WTC11 (cell line): Measurements from ENCODE around the gene SMIM44. TPM values are rescaled to one million over a fixed set of nuclear protein-coding genes. Genes with fewer than 3 reads are reported as not detected.
A peak's percentile ranks its signal among the peaks of the same experiment; 100 is the strongest.

Source experiments
- ATAC-seq: fragments of 200-7000 bp; cut with Tn5 transposase; 2 replicates; pipeline ENCODE4 v1.10.0; 2021; ENCODE audit warnings: mild to moderate bottlenecking, moderate library complexity
- CTCF ChIA-PET: fragments of 300-600 bp; sonication (Branson Sonifier 250); formaldehyde crosslinking; loops from one replicate; lab custom pipeline; 2021; ENCODE audit warnings: antibody characterized with exemption; lab: Charles Lee
- POLR2A ChIA-PET: fragments of 350-600 bp; sonication (Branson Sonifier 250); formaldehyde crosslinking; loops from one replicate; lab custom pipeline; 2021; ENCODE audit warnings: antibody characterized with exemption; lab: Charles Lee
- DNase-seq: peaks from one replicate; pipeline ENCODE4 v3.0.0; 2021; ENCODE audit warnings: low spot score
- H3K27ac Mint-ChIP-seq: 2 replicates; pipeline ENCODE4 v1.8.0; 2021; ENCODE audit warnings: mixed read lengths
- H3K27me3 Mint-ChIP-seq: 2 replicates; pipeline ENCODE4 v1.8.0; 2021; ENCODE audit warnings: low read depth, mild to moderate bottlenecking, moderate library complexity, mixed read lengths
- H3K36me3 Mint-ChIP-seq: 2 replicates; pipeline ENCODE4 v1.8.0; 2021; ENCODE audit warnings: mixed read lengths
- H3K4me1 Mint-ChIP-seq: 2 replicates; pipeline ENCODE4 v1.8.0; 2022; ENCODE audit warnings: mixed read lengths
- H3K4me3 Mint-ChIP-seq: 2 replicates; pipeline ENCODE4 v1.8.0; 2021; ENCODE audit warnings: mild to moderate bottlenecking, moderate library complexity, mixed read lengths
- H3K9me3 Mint-ChIP-seq: 2 replicates; pipeline ENCODE4 v1.8.0; 2021; ENCODE audit warnings: mixed read lengths
- ARID4B ChIP-seq: sonication (generic); formaldehyde crosslinking; IDR thresholded peaks from 2 replicates; pipeline ENCODE4 v1.8.0; 2023; ENCODE audit warnings: missing genetic modification reagents, mild to moderate bottlenecking, borderline replicate concordance
- ATF1 ChIP-seq: sonication (generic); formaldehyde crosslinking; IDR thresholded peaks from 2 replicates; pipeline ENCODE4 v1.8.1; 2023; ENCODE audit warnings: mild to moderate bottlenecking, moderate library complexity, missing genetic modification reagents
- ATF2 ChIP-seq: sonication (generic); formaldehyde crosslinking; IDR thresholded peaks from 2 replicates; pipeline ENCODE4 v1.8.1; 2022; ENCODE audit warnings: low read depth, missing genetic modification reagents, borderline replicate concordance
- CREB1 ChIP-seq: sonication (generic); formaldehyde crosslinking; IDR thresholded peaks from 2 replicates; pipeline ENCODE4 v1.8.0; 2023; ENCODE audit warnings: mild to moderate bottlenecking, missing genetic modification reagents
- EMX1 ChIP-seq: fragments of 250-450 bp; sonication (Bioruptor Pico); IDR thresholded peaks from 2 replicates; pipeline ENCODE4 v1.8.0; 2021; ENCODE audit warnings: mild to moderate bottlenecking
- ERG ChIP-seq: fragments of 250-450 bp; sonication (Bioruptor Pico); IDR thresholded peaks from 2 replicates; pipeline ENCODE4 v1.8.0; 2021; ENCODE audit warnings: mild to moderate bottlenecking
- ETV6 ChIP-seq: sonication (generic); formaldehyde crosslinking; IDR thresholded peaks from 2 replicates; pipeline ENCODE4 v1.8.1; 2022; ENCODE audit warnings: mild to moderate bottlenecking, missing genetic modification reagents
- FOXJ3 ChIP-seq: sonication (generic); formaldehyde crosslinking; IDR thresholded peaks from 2 replicates; pipeline ENCODE4 v1.9.0; 2021; ENCODE audit warnings: missing genetic modification reagents, mild to moderate bottlenecking, borderline replicate concordance
- GRHL2 ChIP-seq: fragments of 250-450 bp; sonication (Bioruptor Pico); IDR thresholded peaks from 2 replicates; pipeline ENCODE4 v1.8.0; 2022; ENCODE audit warnings: mild to moderate bottlenecking, moderate library complexity; ENCODE audit not compliant: insufficient replicate concordance, severe bottlenecking
- IRF2 ChIP-seq: sonication (generic); formaldehyde crosslinking; IDR thresholded peaks from 2 replicates; pipeline ENCODE4 v1.8.0; 2022; ENCODE audit warnings: low read depth, missing genetic modification reagents, borderline replicate concordance
- JUN ChIP-seq: sonication (generic); formaldehyde crosslinking; IDR thresholded peaks from 2 replicates; pipeline ENCODE4 v1.8.0; 2023; ENCODE audit warnings: mild to moderate bottlenecking, missing genetic modification reagents
- MXD4 ChIP-seq: fragments of 250-450 bp; sonication (Bioruptor Pico); IDR thresholded peaks from 2 replicates; pipeline ENCODE4 v1.8.0; 2021; ENCODE audit warnings: mild to moderate bottlenecking, moderate library complexity, borderline replicate concordance
- NFATC4 ChIP-seq: fragments of 250-450 bp; sonication (Bioruptor Pico); IDR thresholded peaks from 2 replicates; pipeline ENCODE4 v1.9.0; 2021; ENCODE audit warnings: mild to moderate bottlenecking
- NR2C2 ChIP-seq: sonication (generic); formaldehyde crosslinking; IDR thresholded peaks from 2 replicates; pipeline ENCODE4 v1.8.0; 2022; ENCODE audit warnings: mild to moderate bottlenecking, missing genetic modification reagents
- PREB ChIP-seq: sonication (generic); formaldehyde crosslinking; IDR thresholded peaks from 2 replicates; pipeline ENCODE4 v1.8.1; 2022; ENCODE audit warnings: mild to moderate bottlenecking, missing genetic modification reagents, moderate library complexity, borderline replicate concordance
- RELA ChIP-seq: sonication (generic); formaldehyde crosslinking; IDR thresholded peaks from 2 replicates; pipeline ENCODE4 v1.8.1; 2022; ENCODE audit warnings: missing genetic modification reagents, mild to moderate bottlenecking, borderline replicate concordance
- RORB ChIP-seq: fragments of 250-450 bp; sonication (Bioruptor Pico); IDR thresholded peaks from 2 replicates; pipeline ENCODE4 v1.9.0; 2021; ENCODE audit warnings: mild to moderate bottlenecking
- SMAD3 ChIP-seq: sonication (generic); formaldehyde crosslinking; IDR thresholded peaks from 2 replicates; pipeline ENCODE4 v1.8.0; 2022; ENCODE audit warnings: missing genetic modification reagents, mild to moderate bottlenecking, borderline replicate concordance
- SMAD4 ChIP-seq: sonication (generic); formaldehyde crosslinking; IDR thresholded peaks from 2 replicates; pipeline ENCODE4 v1.8.0; 2022; ENCODE audit warnings: mild to moderate bottlenecking, missing genetic modification reagents
- SP1 ChIP-seq: sonication (generic); formaldehyde crosslinking; conservative IDR thresholded peaks from 2 replicates; pipeline ENCODE4 v1.8.1; 2022; ENCODE audit warnings: missing genetic modification reagents
- TP53 ChIP-seq: sonication (generic); formaldehyde crosslinking; IDR thresholded peaks from 2 replicates; pipeline ENCODE4 v1.8.1; 2023; ENCODE audit warnings: mild to moderate bottlenecking, missing genetic modification reagents
- ZNF121 ChIP-seq: sonication (generic); formaldehyde crosslinking; IDR thresholded peaks from 2 replicates; pipeline ENCODE4 v1.8.0; 2023; ENCODE audit warnings: missing genetic modification reagents
- ZNF232 ChIP-seq: sonication (generic); formaldehyde crosslinking; IDR thresholded peaks from 2 replicates; pipeline ENCODE4 v1.8.0; 2022; ENCODE audit warnings: mild to moderate bottlenecking, missing genetic modification reagents
- ZNF317 ChIP-seq: sonication (generic); formaldehyde crosslinking; IDR thresholded peaks from 2 replicates; pipeline ENCODE4 v1.8.1; 2023; ENCODE audit warnings: low read depth, mild to moderate bottlenecking, moderate library complexity, missing genetic modification reagents, borderline replicate concordance
- total RNA-seq: library from RNA; stranded (reverse); gene quantifications from 3 replicates; pipeline ENCODE4 v1.2.3, GENCODE V29; 2021
- TF ChIP-seq, protein P1 (sequence below): sonication (generic); formaldehyde crosslinking; IDR thresholded peaks from 2 replicates; pipeline ENCODE4 v1.8.0; 2023; ENCODE audit warnings: missing genetic modification reagents

Gene SMIM44
- total RNA-seq, 1 experiment from 2014 or later: not detected

- TF ChIP-seq ARID4B (CRISPR knock-in tag) (no peak), CREB1 (CRISPR knock-in tag) (no peak), ZNF232 (CRISPR knock-in tag) (no peak)
Observed at GRCh38 chr19:3501780-3502179, 18.5 kb upstream of the SMIM44 start (continued).

GRCh38 chr19:3500429-3501101 is 17.3 kb upstream of the SMIM44 start, which contains the start of gene DOHH:
TSS of gene DOHH (minus strand) at chr19:3500674. CDS start at chr19:3496814, 3,860 bp downstream.
- H3K27me3 Mint-ChIP-seq: no peaks in the 10 kb centered on the region
- peak within 1 kb of the TSS; percentile 91 for H3K4me3 Mint-ChIP-seq
- no peaks in the 10 kb centered on the region for H3K9me3 Mint-ChIP-seq
- ChIA-PET POLR2A (no interaction called here), CTCF (interaction anchor here (0.6 to 2.3 kb wide), 11 partner anchors 9 to 852 kb away, joined by 3 to 23 read pairs (median 3); no protein-coding TSS in a partner anchor)
- ATAC-seq (peak; percentile 88), DNase-seq (peak; percentile 96)
- H3K4me1 Mint-ChIP-seq: peaks cover 16% of the 10 kb centered on the region
- H3K36me3 Mint-ChIP-seq: peaks cover 22% of the 10 kb centered on the region
- H3K27ac Mint-ChIP-seq: peak within 1 kb of the TSS; percentile 97
- no peak for TF ChIP-seq JUN (CRISPR knock-in tag)
- peak; percentile 94 for TF ChIP-seq SP1
- TF ChIP-seq IRF2 (CRISPR knock-in tag): 0 out of 2 replicates have a peak, but pooled peaks have one; percentile 49
- TF ChIP-seq MXD4 (CRISPR knock-in tag): no peak
- no peak for TF ChIP-seq NR2C2 (CRISPR knock-in tag)
- TF ChIP-seq NFATC4 (CRISPR knock-in tag): no peak
- no peak for TF ChIP-seq ERG (CRISPR knock-in tag)
- TF ChIP-seq ETV6 (CRISPR knock-in tag): peak; percentile 96
- TF ChIP-seq SMAD3 (CRISPR knock-in tag): peak; percentile 51; the same call in 1 of the 2 replicates
- no peak for TF ChIP-seq FOXJ3 (CRISPR knock-in tag)
- TF ChIP-seq ZNF121: no peak
- no peak for TF ChIP-seq SMAD4 (CRISPR knock-in tag)
- no peak for TF ChIP-seq GRHL2 (CRISPR knock-in tag)
- peak; percentile 49; the same call in 1 of the 2 replicates for TF ChIP-seq RELA (CRISPR knock-in tag)
- no peak for TF ChIP-seq ZNF317 (CRISPR knock-in tag)
- TF ChIP-seq PREB (CRISPR knock-in tag): 0 out of 2 replicates have a peak, but pooled peaks have one; percentile 59
- TF ChIP-seq RORB (CRISPR knock-in tag): no peak
- no peak for TF ChIP-seq TP53 (CRISPR knock-in tag)
- TF ChIP-seq EMX1 (CRISPR knock-in tag): no peak
- TF ChIP-seq, protein P1, sequence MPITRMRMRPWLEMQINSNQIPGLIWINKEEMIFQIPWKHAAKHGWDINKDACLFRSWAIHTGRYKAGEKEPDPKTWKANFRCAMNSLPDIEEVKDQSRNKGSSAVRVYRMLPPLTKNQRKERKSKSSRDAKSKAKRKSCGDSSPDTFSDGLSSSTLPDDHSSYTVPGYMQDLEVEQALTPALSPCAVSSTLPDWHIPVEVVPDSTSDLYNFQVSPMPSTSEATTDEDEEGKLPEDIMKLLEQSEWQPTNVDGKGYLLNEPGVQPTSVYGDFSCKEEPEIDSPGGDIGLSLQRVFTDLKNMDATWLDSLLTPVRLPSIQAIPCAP: no peak
- no peak for TF ChIP-seq ATF2
- no peak for TF ChIP-seq ATF1
- TF ChIP-seq ZNF232 (CRISPR knock-in tag): peak; percentile 84
